Peyer's patch (tissue), 4 donors: ENCODE measurements around the gene HOXC4.
"Not testable (repeated sequence)": the region's sequence is repeated elsewhere in the genome, so short reads cannot be mapped to it uniquely, and the experiment has no call there.

Experiments used
- CTCF ChIP-seq, 6 experiments: fragments of 450-650 bp in 4 of 6; fragments of 200-600 bp in 2 of 6; sonication (generic) in 1 of 6; IDR thresholded peaks; one replicate each; pipeline ENCODE4 v1.5.1; 2017 to 2019; ENCODE audit warnings: antibody characterized with exemption in 6 of 6, mild to moderate bottlenecking in 3 of 6, moderate library complexity in 1 of 6
- POLR2A ChIP-seq, 2 donors: fragments of 450-650 bp; IDR thresholded peaks; one replicate each; pipeline ENCODE4 v1.5.1; 2017; ENCODE audit warnings: antibody characterized with exemption in 2 of 2, mild to moderate bottlenecking in 2 of 2, moderate library complexity in 2 of 2

DNA sequence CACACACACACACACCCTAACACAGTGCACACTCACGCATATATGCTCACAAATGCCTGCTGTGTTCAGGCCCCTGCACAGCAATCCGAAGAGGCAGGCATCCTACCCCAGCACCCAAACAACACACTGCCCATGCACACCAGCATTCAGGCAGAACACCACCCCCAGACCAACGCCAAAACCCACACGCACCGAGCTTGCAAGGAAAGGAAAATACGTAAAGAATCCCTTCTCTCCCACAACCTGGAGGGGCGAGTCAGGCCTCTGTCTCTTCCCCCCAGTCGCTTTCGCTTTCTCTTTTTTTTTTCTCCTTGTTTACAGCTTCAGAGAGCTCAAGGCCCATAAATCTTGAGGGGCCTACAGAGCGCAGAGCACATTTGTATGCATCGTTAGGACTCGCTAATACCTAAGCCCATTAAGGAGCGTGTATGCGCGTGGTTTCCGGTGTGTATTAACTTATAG is 27.4 kb downstream of the HOXC4 start:
- not testable (repeated sequence) for TF ChIP-seq CTCF, POLR2A (IDR thresholded peaks at IDR 0.05)
